ENCODE results near the gene DAZAP1.
"Not testable (repeated sequence)": the region's sequence is repeated elsewhere in the genome, so short reads cannot be mapped to it uniquely, and the experiment has no call there.

DAZAP1 gene

DNA sequence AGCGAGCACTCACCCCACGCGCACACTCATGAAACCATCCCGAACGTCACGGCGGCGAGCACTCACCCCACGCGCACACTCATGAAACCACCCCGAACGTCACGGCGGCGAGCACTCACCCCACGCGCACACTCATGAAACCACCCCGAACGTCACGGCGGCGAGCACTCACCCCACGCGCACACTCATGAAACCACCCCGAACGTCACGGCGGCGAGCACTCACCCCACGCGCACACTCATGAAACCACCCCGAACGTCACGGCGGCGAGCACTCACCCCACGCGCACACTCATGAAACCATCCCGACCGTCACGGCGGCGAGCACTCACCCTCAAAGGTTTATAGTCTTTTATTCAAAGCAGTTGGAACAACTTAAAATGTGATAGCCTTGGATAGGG lies 12.7 kb downstream of the DAZAP1 start:
- not testable (repeated sequence) for DNase-seq; H3K27me3 ChIP-seq (replicated peaks; ENCODE audit: control insufficient read depth, insufficient read depth, low read length, poor library complexity, severe bottlenecking); H3K9me3 ChIP-seq (ENCODE audit: control insufficient read depth, low read length); H3K27ac ChIP-seq (ENCODE audit: insufficient read depth, low read length, poor library complexity, severe bottlenecking); H3K4me3 ChIP-seq (ENCODE audit: insufficient read depth, low read depth, low read length, poor library complexity, severe bottlenecking)
- H3K4me1 ChIP-seq (ENCODE audit: control insufficient read depth, insufficient read depth, low read length, poor library complexity, severe bottlenecking): peaks cover 18% of the 10 kb centered on the region
- H3K36me3 ChIP-seq (ENCODE audit: control insufficient read depth, insufficient read depth, low read length): peaks cover 74% of the 10 kb centered on the region

DNA sequence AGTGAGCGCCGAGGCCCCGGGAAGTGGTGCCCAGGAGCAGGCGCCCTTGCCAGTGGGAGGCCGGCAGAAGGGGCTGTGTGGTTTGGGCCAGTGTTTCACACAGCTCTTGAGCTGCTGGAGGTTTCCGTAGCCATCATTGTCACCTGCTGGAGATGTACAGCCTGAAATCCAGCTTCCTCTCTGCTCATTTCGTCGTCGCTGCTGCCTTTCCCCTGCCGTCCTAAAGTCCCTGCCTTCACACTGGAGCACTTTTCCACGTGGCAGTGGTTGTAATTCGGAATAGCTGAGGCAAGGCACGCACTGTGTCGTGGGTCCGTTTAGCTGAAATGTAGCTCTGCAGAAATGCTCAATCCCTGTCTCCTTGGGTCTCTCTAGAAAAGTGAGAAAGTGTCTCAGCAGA lies 13.2 kb downstream of the DAZAP1 start:
- Histone ChIP-seq H3K27me3 (replicated peaks; ENCODE audit: control insufficient read depth, insufficient read depth, low read length, poor library complexity, severe bottlenecking) (no peaks in the 10 kb centered on the region), H3K4me3 (ENCODE audit: insufficient read depth, low read depth, low read length, poor library complexity, severe bottlenecking) (no peak overlapping the region), H3K9me3 (ENCODE audit: control insufficient read depth, low read length) (no peaks in the 10 kb centered on the region), H3K27ac (ENCODE audit: insufficient read depth, low read length, poor library complexity, severe bottlenecking) (no peak overlapping the region), H3K36me3 (ENCODE audit: control insufficient read depth, insufficient read depth, low read length) (peaks cover 79% of the 10 kb centered on the region), H3K4me1 (ENCODE audit: control insufficient read depth, insufficient read depth, low read length, poor library complexity, severe bottlenecking) (peaks cover 13% of the 10 kb centered on the region)
- DNase-seq: no peak

DNA sequence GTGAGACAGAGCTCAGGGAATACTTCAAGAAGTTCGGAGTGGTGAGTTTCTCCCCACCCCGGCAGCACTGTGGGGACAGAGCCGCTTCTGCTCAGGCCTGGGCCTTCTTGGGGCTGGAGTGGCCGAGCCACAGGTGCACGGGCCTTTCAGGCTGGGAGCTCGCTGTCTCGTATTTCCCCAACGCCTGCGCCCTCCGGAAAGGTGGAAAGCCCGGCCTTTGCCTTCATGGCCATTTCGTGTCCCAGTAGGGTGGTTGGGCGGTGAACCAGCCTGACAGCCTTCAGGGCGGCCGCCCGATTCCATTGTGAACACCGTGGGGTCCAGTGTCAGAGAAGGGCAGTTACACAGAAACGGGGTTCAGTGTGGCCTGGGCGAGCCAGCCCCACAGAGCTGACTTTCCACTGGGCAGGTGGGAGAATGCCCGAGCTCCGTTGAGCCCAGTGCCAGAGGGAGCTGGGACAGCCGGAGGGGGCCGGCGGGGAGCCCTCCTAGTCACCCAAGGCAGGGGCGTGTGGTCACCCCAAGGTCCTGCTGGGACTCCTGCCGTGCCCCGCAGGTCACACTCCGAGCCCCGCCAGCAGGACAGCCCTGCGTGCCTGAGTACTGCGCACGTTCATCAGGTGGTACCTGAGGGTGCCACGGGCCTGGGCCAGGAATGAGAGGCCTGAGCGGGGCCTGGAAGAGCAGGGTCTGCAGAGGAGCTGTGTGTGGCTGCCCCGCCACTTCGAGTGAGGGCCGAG lies 14.0 kb downstream of the DAZAP1 start:
- H3K27me3 ChIP-seq (replicated peaks; ENCODE audit: control insufficient read depth, insufficient read depth, low read length, poor library complexity, severe bottlenecking): no peaks in the 10 kb centered on the region
- DNase-seq: no peak
- peaks cover 86% of the 10 kb centered on the region for H3K36me3 ChIP-seq (ENCODE audit: control insufficient read depth, insufficient read depth, low read length)
- H3K27ac ChIP-seq (ENCODE audit: insufficient read depth, low read length, poor library complexity, severe bottlenecking): no peak overlapping the region
- H3K4me3 ChIP-seq (ENCODE audit: insufficient read depth, low read depth, low read length, poor library complexity, severe bottlenecking): no peak overlapping the region
- peaks cover 7% of the 10 kb centered on the region for H3K4me1 ChIP-seq (ENCODE audit: control insufficient read depth, insufficient read depth, low read length, poor library complexity, severe bottlenecking)
- no peaks in the 10 kb centered on the region for H3K9me3 ChIP-seq (ENCODE audit: control insufficient read depth, low read length)

DNA sequence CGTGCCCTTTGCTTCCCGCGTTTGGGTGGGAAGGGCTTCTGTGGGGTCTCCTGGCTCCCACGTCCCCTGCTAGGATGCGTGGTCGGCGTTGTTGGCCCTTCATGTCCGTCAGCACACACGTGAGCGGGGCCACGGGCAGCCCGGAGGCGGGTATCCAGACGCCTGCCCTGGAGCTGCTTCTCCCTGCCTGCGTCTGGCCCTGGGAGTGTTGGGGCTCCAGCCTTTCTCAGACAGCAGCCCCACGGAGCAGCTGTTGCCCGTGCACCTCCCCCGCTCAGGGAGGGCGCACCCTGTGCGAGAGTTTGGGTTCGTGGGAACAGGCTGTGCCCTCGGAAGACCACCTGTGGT lies 14.5 kb downstream of the DAZAP1 start:
- peaks cover 2% of the 10 kb centered on the region for H3K4me1 ChIP-seq (ENCODE audit: control insufficient read depth, insufficient read depth, low read length, poor library complexity, severe bottlenecking)
- no peak overlapping the region for H3K27ac ChIP-seq (ENCODE audit: insufficient read depth, low read length, poor library complexity, severe bottlenecking)
- no peak overlapping the region for H3K4me3 ChIP-seq (ENCODE audit: insufficient read depth, low read depth, low read length, poor library complexity, severe bottlenecking)
- H3K27me3 ChIP-seq (replicated peaks; ENCODE audit: control insufficient read depth, insufficient read depth, low read length, poor library complexity, severe bottlenecking): no peaks in the 10 kb centered on the region
- no peak for DNase-seq
- H3K9me3 ChIP-seq (ENCODE audit: control insufficient read depth, low read length): no peaks in the 10 kb centered on the region
- H3K36me3 ChIP-seq (ENCODE audit: control insufficient read depth, insufficient read depth, low read length): peaks cover 87% of the 10 kb centered on the region

DNA sequence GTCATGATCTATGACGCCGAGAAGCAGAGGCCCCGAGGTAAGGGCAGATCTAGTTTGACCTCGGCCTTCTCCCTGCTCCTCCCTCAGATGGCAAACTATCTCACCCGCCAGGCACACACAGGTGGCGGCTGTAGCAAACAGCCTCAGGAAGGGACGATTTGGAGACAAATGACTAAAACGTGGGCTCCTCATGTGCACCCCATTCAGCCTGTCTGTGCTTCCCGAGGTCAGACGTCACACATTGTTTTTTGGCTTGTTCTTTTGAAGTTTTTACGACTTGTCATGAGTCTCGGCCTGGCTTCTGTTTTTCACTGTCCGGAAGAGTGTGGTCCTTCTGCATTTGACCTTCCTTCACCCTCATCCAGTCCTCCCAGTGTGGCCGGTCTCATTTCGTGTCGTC lies 15.0 kb downstream of the DAZAP1 start:
- Histone ChIP-seq H3K36me3 (ENCODE audit: control insufficient read depth, insufficient read depth, low read length) (peaks cover 89% of the 10 kb centered on the region), H3K4me3 (ENCODE audit: insufficient read depth, low read depth, low read length, poor library complexity, severe bottlenecking) (no peak overlapping the region), H3K9me3 (ENCODE audit: control insufficient read depth, low read length) (no peaks in the 10 kb centered on the region), H3K27ac (ENCODE audit: insufficient read depth, low read length, poor library complexity, severe bottlenecking) (no peak overlapping the region), H3K27me3 (replicated peaks; ENCODE audit: control insufficient read depth, insufficient read depth, low read length, poor library complexity, severe bottlenecking) (no peaks in the 10 kb centered on the region), H3K4me1 (ENCODE audit: control insufficient read depth, insufficient read depth, low read length, poor library complexity, severe bottlenecking) (no peaks in the 10 kb centered on the region)
- DNase-seq: no peak

DNA sequence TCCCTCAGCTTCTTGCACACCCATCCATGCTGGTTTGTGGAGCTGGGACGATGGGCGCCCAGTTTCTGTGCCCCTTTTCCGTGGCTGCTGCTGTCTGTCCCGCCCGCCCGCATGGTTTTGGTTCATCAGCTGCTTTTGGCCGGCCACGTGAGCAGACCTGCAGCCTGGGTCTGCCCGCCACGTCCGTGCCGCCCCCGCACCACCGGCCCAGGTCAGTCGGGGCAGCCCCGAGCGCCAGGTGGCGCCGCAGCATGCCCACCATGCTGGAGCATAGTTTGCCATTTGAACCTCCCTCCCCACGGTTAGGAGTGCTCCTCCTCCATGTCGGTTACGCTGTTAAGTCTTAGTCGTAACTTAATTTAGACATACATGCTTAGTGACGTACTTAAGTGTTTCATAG lies 15.6 kb downstream of the DAZAP1 start:
- peaks cover 88% of the 10 kb centered on the region for H3K36me3 ChIP-seq (ENCODE audit: control insufficient read depth, insufficient read depth, low read length)
- H3K27me3 ChIP-seq (replicated peaks; ENCODE audit: control insufficient read depth, insufficient read depth, low read length, poor library complexity, severe bottlenecking): no peaks in the 10 kb centered on the region
- no peak for DNase-seq
- H3K9me3 ChIP-seq (ENCODE audit: control insufficient read depth, low read length): no peaks in the 10 kb centered on the region
- no peak overlapping the region for H3K4me3 ChIP-seq (ENCODE audit: insufficient read depth, low read depth, low read length, poor library complexity, severe bottlenecking)
- no peak overlapping the region for H3K27ac ChIP-seq (ENCODE audit: insufficient read depth, low read length, poor library complexity, severe bottlenecking)
- H3K4me1 ChIP-seq (ENCODE audit: control insufficient read depth, insufficient read depth, low read length, poor library complexity, severe bottlenecking): no peaks in the 10 kb centered on the region

DNA sequence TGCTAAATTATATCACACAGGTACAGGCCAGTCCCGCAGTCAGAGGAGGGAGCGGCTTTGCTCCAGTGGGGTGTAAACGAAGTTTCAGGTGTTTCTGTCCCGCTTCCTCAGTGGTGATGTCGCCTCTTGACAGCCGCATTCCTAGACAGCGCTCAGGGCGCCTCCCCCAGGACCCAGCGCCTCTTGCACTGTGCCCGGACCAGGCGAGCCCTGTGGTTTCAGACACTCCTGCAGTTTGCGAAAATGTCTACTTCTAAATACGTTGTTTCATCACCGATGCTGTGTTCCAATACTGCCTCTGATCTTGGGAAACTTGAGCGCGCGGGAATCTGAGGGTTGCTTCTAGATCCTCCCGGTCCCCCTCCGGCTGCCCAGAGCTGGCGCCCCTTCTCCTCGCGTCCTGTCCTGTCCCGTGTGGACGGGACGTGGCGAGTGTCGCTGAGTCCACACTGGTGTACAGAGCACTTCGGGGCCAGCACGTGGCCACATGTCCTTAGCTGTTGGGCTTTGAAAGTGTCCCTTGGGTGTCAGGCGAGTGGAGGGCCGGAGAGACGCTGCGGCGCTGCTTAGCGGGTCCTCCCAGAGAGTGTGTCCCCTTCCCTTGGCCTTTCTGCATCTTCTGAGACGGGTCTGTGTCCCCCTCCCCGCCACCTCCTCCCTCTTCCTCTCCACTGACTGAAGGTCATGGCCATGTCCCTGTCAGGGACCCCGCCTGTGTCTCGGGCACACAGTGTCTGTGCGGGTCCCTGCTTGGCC lies 16.2 kb downstream of the DAZAP1 start:
- no peaks in the 10 kb centered on the region for H3K9me3 ChIP-seq (ENCODE audit: control insufficient read depth, low read length)
- no peaks in the 10 kb centered on the region for H3K4me1 ChIP-seq (ENCODE audit: control insufficient read depth, insufficient read depth, low read length, poor library complexity, severe bottlenecking)
- H3K36me3 ChIP-seq (ENCODE audit: control insufficient read depth, insufficient read depth, low read length): peaks cover 90% of the 10 kb centered on the region
- H3K27me3 ChIP-seq (replicated peaks; ENCODE audit: control insufficient read depth, insufficient read depth, low read length, poor library complexity, severe bottlenecking): no peaks in the 10 kb centered on the region
- no peak for DNase-seq
- H3K4me3 ChIP-seq (ENCODE audit: insufficient read depth, low read depth, low read length, poor library complexity, severe bottlenecking): no peak overlapping the region
- no peak overlapping the region for H3K27ac ChIP-seq (ENCODE audit: insufficient read depth, low read length, poor library complexity, severe bottlenecking)

DNA sequence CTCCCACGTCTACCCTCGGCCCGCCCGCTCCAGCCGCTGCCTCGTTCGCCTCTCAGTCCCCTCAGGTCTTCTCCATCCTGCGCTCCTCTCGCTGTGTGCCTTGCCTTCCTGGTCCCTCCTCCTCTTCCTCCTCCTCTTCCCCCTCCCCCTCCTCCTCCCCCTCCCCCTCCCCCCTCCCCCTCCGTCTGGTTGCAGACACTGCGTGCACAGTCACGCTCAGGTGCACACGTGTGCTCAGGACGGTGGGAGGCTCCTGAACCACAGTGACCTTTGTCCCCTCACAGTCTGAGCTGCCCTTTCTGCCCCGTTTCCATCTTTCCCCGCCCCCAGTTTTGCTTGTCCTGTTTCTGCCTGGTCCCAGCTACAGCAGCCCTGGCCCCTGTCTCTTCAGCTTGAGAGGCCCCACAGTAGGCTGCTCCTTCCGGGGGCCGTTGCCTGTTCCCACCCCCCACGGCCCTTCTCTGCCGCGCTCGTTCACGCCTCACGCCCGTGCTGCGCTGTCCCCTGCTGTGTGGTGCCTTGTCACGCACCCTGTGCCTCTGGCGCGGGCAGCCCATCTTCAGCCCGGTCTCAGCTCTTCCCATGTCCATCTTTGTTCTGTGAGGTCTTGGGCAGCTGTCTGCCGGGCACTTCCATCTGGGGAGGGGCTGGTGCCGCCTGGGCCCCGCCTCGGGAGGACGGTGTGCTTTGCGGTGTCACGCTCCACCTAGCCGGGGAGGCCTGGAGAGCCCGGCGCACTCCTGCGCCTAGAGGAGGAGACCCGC lies 17.0 kb downstream of the DAZAP1 start:
- Histone ChIP-seq H3K27ac (ENCODE audit: insufficient read depth, low read length, poor library complexity, severe bottlenecking) (no peak overlapping the region), H3K4me1 (ENCODE audit: control insufficient read depth, insufficient read depth, low read length, poor library complexity, severe bottlenecking) (no peaks in the 10 kb centered on the region), H3K4me3 (ENCODE audit: insufficient read depth, low read depth, low read length, poor library complexity, severe bottlenecking) (no peak overlapping the region), H3K27me3 (replicated peaks; ENCODE audit: control insufficient read depth, insufficient read depth, low read length, poor library complexity, severe bottlenecking) (no peaks in the 10 kb centered on the region), H3K36me3 (ENCODE audit: control insufficient read depth, insufficient read depth, low read length) (peaks cover 89% of the 10 kb centered on the region), H3K9me3 (ENCODE audit: control insufficient read depth, low read length) (no peaks in the 10 kb centered on the region)
- DNase-seq: no peak

DNA sequence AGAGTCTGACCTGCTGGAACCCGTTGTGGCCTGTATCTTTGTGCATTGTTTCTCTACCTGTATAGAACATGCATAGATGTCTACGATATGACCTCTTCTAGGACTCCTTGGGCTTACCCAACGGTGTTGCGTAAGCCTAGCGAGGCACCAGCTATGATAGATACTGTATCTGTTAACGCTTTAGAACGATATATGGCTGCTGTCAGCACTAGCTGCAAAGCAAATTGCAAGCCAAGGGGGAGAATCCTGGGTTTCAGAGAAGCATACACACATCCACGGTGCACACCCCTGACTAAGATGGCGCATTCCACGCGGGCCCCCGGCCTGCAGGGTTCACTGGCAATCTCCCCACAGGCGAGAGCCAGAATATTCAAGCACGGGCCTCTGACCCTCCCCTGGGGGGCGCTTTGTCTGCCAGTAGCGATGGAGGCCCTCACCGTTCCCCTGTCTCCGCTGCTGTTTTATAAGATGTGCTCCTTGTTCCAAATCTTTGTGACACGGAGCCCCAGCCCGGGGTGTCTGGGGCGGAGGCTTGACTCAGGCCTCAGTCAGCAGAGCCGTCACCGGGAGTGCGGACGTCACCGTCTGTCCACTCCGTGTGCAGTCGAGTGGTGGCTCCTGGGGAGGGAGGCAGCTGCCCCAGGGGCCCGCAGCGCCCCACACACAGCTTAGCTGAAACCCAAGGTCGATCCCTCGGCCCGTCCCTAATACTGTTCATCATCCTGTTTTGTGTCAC lies 17.9 kb downstream of the DAZAP1 start:
- Histone ChIP-seq H3K36me3 (ENCODE audit: control insufficient read depth, insufficient read depth, low read length) (peaks cover 92% of the 10 kb centered on the region), H3K4me1 (ENCODE audit: control insufficient read depth, insufficient read depth, low read length, poor library complexity, severe bottlenecking) (no peaks in the 10 kb centered on the region), H3K27ac (ENCODE audit: insufficient read depth, low read length, poor library complexity, severe bottlenecking) (no peak overlapping the region), H3K4me3 (ENCODE audit: insufficient read depth, low read depth, low read length, poor library complexity, severe bottlenecking) (no peak overlapping the region), H3K27me3 (replicated peaks; ENCODE audit: control insufficient read depth, insufficient read depth, low read length, poor library complexity, severe bottlenecking) (no peaks in the 10 kb centered on the region), H3K9me3 (ENCODE audit: control insufficient read depth, low read length) (no peaks in the 10 kb centered on the region)
- DNase-seq: no peak
